Skin of body (tissue), 2 donors: Measurements from ENCODE around the gene ANKRD66. TPM values are rescaled to one million over a fixed set of nuclear protein-coding genes. Genes with fewer than 3 reads are reported as not detected.
"Not testable (repeated sequence)": the region's sequence is repeated elsewhere in the genome, so short reads cannot be mapped to it uniquely, and the experiment has no call there.

Experiments
- DNase-seq: peaks from one replicate; lab custom pipeline; 2025; lab: John Stamatoyannopoulos, UW
- total RNA-seq: library from RNA; depleted of rRNA; stranded (reverse); fragments of >200 nt; gene quantifications from one replicate; pipeline ENCODE4 v1.2.3, GENCODE V29; 2014

ANKRD66 gene
- total RNA-seq, result not detected

DNA sequence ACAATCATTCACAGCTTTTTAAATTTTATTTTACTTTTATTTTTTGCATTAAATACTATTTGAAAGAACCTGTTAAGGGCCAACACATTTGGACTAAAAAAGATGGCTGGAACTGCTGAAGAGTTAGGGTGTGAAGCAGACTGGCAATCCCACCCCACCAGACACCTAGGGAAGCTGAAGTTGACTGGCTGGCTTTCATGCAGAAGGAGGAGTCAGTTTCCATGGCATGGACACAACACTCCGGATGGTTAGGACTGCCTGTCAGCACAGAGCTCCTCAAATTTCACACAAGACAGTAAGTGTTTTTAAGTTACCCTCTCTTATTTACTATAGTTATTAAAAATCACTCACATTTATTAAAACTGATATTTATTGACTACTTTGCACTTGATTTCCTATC lies at the start of gene ANKRD66:
Gene ANKRD66 (plus strand): TSS at position 238 of the 400 bp plus-strand sequence. CDS start 5,016 bp downstream, outside the sequence.
- DNase-seq, result no peak

DNA sequence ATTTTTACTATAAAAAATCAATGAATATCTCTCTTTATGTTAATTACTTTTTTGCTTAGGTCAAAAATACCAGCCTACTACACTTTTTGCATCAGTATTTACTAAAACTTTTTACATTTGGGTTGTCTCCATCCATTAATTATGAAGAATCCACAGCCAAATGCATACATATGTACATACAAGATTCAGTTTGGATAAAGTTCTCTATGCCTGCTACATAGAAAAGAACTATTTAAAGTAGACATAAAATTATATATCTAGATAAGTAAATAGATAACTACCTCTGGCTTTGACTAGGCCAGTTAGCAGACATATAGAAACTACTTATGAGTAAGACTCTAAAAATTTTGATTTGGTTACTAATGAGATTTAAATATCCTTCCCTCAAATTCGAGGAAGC lies 46.8 kb upstream of the ANKRD66 start:
- no peak for DNase-seq

DNA sequence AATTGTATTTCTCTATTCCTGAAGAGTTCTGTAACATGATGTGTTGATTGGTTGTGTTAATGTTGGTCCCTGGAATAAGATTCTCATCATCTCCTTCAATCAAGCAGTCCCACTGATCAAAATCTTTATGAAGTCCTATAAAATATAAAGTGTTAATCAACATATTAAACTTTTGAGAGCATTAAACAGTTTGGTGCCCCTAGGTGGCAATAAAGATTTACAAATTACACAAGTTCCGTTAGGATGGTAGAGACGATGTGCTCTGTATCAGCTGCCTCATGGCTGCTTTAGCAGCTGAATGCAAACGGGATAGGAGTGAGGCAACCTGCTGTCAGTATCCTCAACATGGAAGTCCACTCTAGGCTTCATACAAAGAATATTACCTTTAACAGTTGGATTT lies 42.2 kb upstream of the ANKRD66 start:
- peak; percentile 4 for DNase-seq

DNA sequence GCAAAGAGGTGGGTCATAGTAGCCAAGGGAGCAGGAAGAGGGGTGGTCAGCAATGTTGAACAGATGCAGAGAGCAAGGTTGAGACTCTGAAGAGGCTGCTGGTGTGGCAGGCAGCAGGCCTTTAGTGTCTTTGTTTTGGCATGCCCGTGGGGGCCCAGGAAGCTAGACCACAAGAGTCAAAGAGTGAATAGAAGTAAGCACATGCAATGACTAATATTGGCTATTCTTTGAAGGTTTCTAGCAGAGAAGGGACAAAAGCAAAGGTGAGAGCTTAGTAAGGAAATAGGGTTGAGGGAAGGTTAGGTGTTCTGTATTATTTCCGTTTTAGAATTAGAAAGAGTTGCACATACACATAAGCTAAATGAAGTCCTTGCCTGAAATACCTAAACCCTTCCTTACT lies 40.3 kb upstream of the ANKRD66 start:
- DNase-seq, result no peak

DNA sequence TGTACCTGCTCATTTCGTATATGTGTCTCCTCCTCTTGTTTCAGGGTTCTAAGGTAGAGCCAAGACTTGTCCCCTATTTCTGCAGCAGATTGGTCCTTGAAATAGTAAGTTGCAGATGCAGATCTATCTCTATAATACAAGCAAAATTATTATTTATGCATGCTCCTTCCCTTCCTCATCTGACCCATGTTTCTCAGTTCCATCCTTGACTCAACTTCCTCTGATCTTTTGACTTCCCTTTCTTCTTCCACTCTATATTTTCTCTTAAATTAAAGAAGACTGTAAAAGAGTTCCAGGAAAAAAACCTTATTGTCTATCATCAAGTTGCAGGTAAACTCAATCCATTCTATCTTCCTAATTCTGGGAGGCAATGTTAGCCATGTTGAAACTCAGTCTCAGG lies 35.2 kb upstream of the ANKRD66 start:
- no peak for DNase-seq

DNA sequence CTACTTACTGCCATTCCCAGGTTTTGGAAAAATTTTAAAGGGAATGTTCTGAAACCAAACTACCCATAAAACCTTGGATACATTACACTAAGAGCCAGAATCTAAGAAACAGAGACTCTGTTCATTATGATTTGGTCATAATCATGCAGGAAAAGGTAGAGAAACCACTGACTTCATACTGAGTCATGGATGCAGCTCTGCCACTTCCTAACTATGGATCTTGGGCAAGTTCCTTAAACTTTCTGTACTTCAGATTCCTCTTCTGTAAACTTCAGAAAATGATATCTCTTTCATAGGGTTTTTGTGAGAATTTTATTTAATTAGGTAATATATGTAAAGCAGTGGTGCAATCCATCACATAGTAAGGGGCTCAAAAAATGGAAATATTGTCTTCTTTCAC lies 31.6 kb upstream of the ANKRD66 start:
- DNase-seq, result no peak

DNA sequence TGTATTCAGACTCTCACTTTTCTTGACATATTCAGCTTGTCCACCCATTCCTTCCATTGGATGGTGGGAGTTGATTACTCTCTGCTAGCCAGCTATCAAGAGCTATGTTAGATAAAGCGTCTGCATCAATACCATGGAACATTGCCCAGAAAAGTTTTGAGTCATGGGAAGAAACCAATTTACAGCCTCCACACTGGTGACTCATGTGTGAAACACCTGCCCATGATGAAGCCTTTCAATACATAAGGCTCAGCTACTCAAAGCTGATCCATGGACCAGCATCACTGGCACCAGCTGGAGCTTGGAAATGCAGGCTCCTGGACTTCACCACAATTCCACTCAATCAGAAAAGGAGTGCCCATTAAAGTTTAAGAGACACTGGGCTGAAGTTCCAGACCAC lies 27.6 kb upstream of the ANKRD66 start:
- DNase-seq, result no peak

DNA sequence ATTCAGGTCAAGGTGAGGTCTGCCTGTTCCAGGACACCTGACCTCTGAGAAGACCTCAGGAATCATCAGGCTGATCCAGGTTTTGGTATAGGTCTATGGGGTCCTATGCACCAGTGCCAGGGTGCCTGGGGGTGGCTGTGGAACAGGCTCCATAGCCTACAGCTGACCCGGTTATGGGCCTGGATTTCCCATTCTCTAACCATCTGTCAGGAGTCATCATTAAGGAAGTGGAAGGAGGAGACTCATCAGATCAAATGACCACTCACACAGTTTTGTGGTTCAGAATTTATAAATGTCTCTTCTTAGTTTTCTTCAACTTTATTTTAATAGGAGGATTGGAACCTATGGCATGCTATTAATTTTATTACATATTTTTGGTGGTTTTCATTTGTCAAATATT lies 26.3 kb upstream of the ANKRD66 start:
- no peak for DNase-seq

DNA sequence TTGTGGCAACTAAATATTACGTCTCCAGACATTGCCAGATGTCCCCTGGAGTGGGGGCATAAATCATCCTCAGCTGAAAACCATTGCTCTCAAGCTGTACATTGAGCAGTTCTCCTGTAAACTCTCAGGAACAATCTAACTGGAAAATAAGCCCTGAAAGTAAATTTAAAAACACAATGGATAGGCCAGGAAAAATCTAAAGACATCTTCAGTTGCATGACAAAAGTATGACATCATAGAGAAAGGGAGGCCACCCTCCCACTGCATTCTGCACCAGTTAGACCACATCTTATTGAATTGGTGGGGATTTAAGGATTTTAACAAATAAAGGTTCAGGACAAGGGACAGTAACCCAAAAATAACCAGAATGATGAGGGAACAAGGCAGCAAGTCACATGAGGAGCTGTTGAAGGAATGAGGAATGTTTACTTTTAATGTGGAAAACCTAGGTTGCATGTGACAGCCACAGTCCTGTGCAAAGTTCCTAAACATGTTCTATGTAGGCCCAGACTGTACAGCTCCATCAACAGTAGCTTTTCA lies 16.9 kb upstream of the ANKRD66 start:
- DNase-seq, result no peak

DNA sequence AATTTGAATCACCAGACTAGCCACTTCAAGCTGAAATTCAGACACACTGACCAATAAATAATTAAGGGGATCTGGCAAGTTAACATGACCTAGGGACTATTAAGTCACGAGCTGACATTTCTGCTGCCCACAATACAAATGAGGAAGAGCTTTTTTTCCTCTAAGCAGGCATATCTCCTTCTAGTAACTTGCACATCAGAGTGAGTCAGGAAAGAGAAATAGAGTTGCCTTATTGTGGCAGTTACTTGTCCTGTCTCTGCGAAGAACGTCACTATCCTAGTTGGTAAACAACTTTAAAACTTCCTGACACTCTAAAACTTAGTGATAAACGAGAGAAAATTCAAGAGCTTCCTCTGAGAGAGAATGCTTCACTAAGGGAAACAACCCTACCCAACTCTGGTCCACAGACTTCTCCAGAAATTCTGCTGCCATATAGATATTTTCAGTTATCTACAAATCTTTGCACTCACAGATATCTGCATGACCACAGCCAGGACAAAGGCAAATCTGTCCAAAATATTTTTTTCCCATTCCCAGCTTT lies 15.7 kb upstream of the ANKRD66 start:
- DNase-seq, result no peak

DNA sequence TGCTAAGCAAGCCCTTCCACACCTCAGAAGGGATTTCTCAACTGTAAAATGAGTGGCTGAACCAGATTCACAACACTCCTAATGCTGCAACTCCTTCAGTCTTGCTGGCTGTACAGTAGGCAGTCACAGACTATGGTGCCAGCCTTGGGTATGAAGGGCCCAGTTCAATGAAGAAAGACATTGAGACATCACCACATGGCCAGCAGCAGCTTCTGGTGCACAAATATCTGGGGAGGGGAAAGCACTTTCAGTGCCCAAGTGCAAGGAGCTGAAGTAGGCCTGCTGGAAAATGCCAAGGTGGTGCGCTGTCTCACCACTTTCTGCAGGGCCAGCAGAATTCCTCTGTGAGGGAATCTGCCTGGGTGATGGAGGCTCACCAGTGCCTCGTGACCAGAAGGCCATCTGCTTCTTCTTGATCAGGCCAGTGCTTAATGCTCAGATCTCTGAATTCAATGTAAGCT lies 13.4 kb upstream of the ANKRD66 start:
- DNase-seq, result no peak

DNA sequence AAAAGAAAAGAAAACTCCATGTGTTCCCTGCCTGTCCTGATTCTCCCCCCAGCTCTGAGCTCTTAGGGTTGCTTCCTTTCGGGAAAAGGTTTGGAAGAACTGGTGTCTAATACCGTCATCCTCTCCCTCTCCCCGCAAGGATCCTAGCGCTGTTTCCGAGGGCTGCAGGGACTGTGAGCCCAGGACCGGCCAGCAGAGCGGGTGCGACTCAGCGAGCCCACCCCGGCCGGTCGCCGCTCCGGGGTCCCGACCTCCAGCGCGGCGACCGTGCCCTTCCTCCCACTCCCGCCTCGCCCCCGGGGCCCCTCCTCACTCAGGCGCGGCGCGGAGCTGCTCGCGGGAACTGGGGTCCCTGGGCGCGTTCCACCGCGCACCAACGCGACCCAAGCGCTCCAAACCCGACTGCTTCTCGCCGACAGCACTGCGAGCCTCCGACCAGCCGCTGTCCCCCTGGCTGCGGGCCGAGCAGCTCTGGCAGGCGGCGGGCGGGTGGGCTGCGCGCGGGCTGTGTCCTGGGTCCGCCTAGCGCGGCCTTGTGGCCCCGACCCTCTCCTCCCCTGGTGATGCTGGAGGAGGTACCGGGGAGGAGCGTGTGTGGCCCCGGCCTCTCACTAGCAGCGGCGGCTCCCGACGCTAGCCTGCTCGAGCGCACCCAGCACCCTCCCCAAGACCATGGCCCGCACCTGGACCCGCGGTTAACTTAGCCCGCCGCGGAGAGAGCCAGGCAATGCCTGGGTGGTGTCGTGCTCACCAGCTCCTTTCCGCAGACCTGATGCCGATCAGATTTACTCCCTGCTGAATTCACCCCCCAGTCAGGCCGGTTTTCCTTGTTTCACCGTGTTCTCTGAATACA lies 11.6 kb upstream of the ANKRD66 start, which contains the start of gene PLA2G7:
Gene PLA2G7 (minus strand): TSS at position 509 of the 853 bp plus-strand sequence. CDS start 12,484 bp downstream, outside the sequence.
- DNase-seq, result no peak

DNA sequence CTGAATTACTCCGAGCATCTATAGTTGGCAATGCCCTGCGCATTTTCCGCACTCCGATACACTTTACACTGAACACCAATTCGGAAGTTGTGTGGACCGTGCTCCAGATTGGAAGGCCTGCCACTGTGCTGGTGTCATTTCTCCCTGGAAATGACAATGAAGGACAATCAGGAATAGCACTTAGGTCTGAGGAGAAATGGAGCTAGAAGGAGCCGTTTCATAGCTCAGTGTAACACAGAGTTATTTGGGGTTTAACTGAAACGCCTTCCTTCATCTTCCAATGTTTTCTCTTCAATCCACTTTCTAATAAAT lies 11.1 kb upstream of the ANKRD66 start:
- no peak for DNase-seq

DNA sequence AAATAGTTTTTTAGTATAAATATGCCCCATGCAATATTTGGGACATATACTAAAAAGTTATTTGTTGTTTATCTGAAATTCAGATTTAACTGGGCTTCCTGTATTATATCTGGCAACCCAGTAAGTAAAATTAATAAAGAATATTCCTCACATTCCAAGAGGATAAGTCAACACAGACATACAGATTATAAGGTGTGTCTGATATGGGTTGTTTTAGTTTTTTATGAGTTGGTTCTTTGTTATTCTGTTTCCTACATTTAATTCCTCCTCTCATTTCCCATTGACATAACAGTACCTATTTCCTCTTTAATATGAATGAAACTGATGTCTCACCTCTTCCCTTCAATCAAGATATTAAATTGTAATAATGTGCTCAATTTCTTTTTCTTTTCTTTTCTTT lies 9.8 kb upstream of the ANKRD66 start:
- no peak for DNase-seq

DNA sequence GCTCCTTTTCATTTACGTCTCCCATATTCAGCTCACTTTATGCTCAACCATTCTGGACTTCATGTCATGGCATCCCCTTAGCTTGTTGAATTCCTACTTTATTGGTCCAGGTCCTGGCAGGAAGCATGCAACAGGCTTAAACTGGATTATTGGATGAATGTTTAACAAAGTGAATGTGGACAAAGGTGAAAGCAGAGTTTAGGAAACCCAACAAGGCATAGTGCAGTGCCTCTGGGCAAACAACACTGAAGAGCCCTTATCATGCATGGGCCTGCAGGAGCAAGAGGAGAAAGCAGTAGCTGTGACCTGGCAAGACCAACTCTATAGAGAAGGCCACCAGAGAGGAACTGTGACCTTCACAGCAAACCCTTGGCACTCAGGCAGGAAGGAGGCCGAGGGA lies 5.3 kb upstream of the ANKRD66 start:
- no peak for DNase-seq

DNA sequence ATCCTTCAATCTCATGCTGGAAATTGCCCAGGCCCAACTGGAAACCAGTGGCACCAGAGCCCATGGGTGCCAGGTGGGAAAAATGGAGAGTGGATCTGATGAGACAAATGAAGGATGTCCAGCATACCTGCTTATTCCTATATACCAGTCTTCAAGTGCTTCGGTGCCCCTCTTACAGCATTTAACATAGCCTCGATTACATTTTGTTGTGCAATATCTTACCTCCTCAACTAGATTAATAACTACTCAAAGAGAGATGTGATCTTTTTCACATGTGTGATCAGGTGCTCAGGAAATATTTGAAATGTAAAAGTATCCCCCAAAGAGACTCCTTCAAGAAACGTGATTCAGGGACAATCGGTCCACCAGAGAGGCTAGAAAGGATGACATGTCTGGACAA lies 4.8 kb upstream of the ANKRD66 start:
- DNase-seq, result no peak

DNA sequence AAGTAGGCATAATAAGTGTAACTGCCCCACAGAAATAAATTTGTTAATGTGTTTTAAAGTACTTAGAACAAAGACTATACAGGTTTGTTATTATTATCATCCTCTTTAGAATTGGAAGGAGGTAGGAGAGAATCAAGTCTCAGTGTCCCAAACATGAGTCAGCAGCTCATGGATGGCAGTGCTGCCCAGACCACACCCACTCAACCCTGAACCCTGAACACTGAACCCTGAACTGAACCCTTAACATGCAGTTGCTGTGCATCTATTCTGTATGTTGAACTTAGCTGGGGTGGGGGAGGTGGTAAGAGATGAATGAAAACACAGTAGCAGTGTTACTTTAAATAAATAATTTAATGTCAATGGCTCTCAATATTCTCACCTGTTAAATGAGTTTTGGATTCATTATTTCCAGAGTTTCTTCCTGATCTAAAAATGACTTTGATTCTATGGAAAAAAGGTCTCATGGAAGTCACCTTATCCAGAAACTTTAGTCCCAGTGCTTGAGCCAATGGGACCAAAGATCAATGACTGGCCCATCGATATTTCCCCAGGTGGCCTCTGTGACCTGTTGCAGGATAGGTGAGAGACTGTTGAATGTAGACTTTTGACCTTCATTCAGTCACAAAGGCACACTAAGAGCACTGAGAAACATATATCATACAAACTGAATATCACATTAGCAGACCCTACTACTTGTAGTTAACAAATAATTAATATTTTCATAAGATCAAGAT lies 3.1 kb upstream of the ANKRD66 start:
- DNase-seq, result no peak

DNA sequence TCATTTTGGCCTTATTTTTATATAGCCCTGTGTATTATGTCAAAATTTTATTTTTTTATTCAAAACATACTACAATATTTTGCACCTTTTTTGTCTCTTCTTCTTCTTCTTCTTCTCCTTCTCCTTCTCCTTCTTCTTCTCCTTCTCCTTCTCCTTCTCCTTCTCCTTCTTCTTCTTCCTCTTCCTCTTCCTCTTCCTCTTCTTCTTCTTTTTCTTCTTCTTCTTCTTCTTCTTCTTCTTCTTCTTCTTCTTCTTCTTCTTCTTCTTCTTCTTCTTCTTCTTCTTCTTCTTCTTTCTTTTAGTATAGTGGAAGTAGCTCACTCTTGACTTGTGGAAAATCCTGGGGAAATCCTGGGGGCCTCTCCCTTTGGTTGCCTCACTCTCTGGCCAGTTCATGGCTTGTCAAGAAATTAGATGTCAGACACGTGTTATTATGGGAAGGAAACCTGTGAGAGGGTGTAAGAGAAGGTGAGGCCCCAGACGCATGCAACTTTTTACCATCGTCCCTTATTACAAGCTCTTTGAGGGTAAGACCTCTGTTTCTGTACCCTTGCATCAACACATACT lies 2.5 kb upstream of the ANKRD66 start:
- DNase-seq, result not testable (repeated sequence)

DNA sequence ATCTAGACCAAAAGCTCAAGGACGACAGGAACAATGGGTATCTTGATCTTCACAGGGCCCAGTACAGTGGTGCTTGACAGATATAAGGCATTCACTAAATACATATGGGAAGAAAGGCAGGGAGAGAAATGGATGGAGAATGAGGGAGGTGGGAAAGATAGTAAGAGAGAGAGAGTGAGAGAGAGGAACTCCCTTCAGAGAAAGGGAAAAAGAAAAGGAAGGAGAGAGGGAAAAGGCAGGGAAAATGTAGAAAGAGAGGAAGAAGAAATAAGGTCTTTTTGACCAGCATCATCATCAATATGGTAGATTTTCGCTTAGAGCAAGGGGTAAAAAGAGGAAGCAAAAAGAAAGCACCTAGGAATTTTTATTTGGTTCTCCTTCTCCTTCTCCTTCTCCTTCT lies 760 bp upstream of the ANKRD66 start:
- DNase-seq, result no peak

DNA sequence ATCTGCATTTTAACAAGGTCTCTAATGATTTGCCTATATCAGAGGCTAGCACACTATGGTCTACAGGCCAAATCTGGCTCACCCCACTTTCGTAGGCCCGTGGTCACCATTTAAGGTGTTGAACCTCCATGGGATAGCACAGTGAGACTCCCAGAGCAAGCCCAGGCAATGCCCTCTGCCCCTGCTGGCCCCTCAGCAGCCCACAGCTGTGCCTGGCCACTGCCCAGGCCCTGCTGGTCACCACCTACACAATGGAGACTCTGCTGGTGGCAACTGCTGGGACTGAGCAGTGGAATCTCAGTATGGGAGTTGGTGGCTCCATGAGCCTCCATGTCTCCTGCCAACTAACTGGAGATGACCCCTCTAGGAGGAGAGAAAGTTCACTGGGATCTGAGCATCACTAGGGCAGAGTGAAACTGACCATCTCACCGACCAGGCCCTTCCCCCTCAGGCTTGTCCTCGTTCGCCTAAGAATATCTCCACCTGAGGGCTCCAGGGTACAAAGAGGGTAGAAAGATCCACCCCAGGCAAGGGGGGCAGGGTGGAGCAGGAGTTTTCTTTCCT lies 2.3 kb downstream of the ANKRD66 start:
- DNase-seq, result no peak

DNA sequence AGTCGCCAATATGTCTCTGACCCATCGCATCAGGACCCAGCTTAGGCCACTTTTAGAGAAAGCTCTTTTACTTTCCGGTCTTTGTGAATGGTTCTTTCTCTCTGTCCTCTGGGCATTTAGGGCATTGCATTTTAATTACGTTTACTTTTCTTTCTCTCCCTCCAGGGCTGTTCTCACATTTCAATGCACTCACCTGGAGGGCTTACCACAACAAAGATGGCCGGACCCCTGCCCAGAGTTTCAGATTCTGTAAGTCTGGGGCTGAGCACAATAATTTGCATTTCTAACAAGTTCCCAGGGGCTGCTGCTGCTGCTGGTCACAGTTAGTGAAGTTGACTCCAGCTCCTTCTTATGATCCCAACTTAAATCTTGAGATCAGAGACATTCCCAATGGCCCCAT lies 3.0 kb downstream of the ANKRD66 start:
- no peak for DNase-seq

DNA sequence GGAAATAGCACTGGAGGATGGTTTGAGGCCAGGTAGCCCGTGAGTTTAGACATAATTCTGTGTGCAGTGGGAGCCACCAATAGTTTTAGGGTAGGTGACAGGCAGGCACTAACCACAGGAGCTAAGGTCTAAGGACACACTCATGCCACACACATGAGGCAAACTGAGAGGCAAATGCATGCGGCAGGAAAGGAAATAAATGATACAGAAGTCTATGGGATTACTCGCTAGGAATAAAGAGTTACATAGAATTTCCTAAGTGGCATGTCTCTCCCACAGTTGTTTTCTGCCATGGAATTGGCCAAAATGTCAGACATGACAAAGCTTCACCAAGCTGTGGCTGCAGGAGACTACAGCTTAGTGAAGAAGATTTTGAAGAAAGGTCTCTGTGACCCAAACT lies 4.9 kb downstream of the ANKRD66 start:
- DNase-seq, result no peak
